GM12878 (cell line): Measurements from ENCODE around the gene COTL1. TPM values are rescaled to one million over a fixed set of nuclear protein-coding genes. Genes with fewer than 3 reads are reported as not detected.

ENCODE experiments used
- BACH1 ChIP-seq: fragments of 450-650 bp; IDR thresholded peaks from 2 replicates; pipeline ENCODE4 v1.6.1; 2017; ENCODE audit warnings: mild to moderate bottlenecking, borderline replicate concordance
- BHLHE40 ChIP-seq, 2 experiments: fragments of 450-650 bp in 1 of 2; IDR thresholded peaks; 2 replicates each; pipeline ENCODE4 v1.6.1; 2011 to 2017; ENCODE audit warnings: low read depth in 2 of 2, borderline replicate concordance in 1 of 2, improper control_type of control experiment in 1 of 2, low read length in 1 of 2, mild to moderate bottlenecking in 1 of 2
- BMI1 ChIP-seq: fragments of 450-650 bp; IDR thresholded peaks from 2 replicates; pipeline ENCODE4 v1.6.1; 2016; ENCODE audit warnings: mild to moderate bottlenecking, moderate library complexity, borderline replicate concordance
- CEBPB ChIP-seq, 2 experiments: fragments of 150-350 bp in 1 of 2; IDR thresholded peaks; 2 replicates each; pipeline ENCODE4 v1.6.1; 2012 to 2014; ENCODE audit warnings: low read depth in 2 of 2, low read length in 2 of 2, borderline replicate concordance in 1 of 2, inconsistent platforms in 1 of 2
- CTCF ChIP-seq, 3 experiments: IDR thresholded peaks in 2 of 3; conservative IDR thresholded peaks in 1 of 3; 2 replicates each; pipeline ENCODE4 v1.5.1; 2011; ENCODE audit warnings: low read depth in 3 of 3, low read length in 3 of 3, mild to moderate bottlenecking in 3 of 3, control low read depth in 2 of 3, moderate library complexity in 2 of 3, inconsistent platforms in 1 of 3, mixed read lengths in 1 of 3; ENCODE audit not compliant: control insufficient read depth in 2 of 3, insufficient read depth in 1 of 3; ENCODE audit errors: extremely low read depth in 1 of 3
- CUX1 ChIP-seq: IDR thresholded peaks from 2 replicates; pipeline ENCODE4 v1.6.1; 2012; ENCODE audit warnings: improper control_type of control experiment, low read depth, low read length; ENCODE audit not compliant: insufficient replicate concordance
- EGR1 ChIP-seq, 2 experiments: IDR thresholded peaks; 1 replicate in 1 of 2; 2 replicates in 1 of 2; pipeline ENCODE4 v1.6.1; 2011 to 2012; ENCODE audit warnings: low read depth in 2 of 2, low read length in 2 of 2, borderline replicate concordance in 1 of 2, mild to moderate bottlenecking in 1 of 2, moderate library complexity in 1 of 2
- ELK1 ChIP-seq: IDR thresholded peaks from 2 replicates; pipeline ENCODE4 v1.6.1; 2012; ENCODE audit warnings: low read depth, low read length, improper control_type of control experiment
- ESRRA ChIP-seq: IDR thresholded peaks from 2 replicates; pipeline ENCODE4 v1.6.1; 2012; ENCODE audit warnings: mild to moderate bottlenecking, low read length, improper control_type of control experiment
- HDGF ChIP-seq: fragments of 450-650 bp; IDR thresholded peaks from 2 replicates; pipeline ENCODE4 v1.6.1; 2016; ENCODE audit warnings: antibody characterized with exemption
- IRF3 ChIP-seq: fragments of 450-650 bp; IDR thresholded peaks from 2 replicates; pipeline ENCODE4 v1.6.1; 2014; ENCODE audit warnings: mild to moderate bottlenecking
- IRF4 ChIP-seq: IDR thresholded peaks from 2 replicates; pipeline ENCODE4 v1.6.1; 2011; ENCODE audit warnings: low read depth, low read length
- JUNB ChIP-seq: IDR thresholded peaks from 2 replicates; pipeline ENCODE4 v1.6.1; 2016; ENCODE audit warnings: antibody characterized with exemption, mild to moderate bottlenecking
- MTA2 ChIP-seq: fragments of 450-650 bp; IDR thresholded peaks from 2 replicates; pipeline ENCODE4 v1.6.1; 2016; ENCODE audit warnings: low read depth, mild to moderate bottlenecking, moderate library complexity
- ZBED1 ChIP-seq: IDR thresholded peaks from 2 replicates; pipeline ENCODE4 v1.6.1; 2016; ENCODE audit warnings: borderline replicate concordance
- ZNF207 ChIP-seq: fragments of 450-650 bp; IDR thresholded peaks from 2 replicates; pipeline ENCODE4 v1.6.1; 2014; ENCODE audit warnings: antibody characterized with exemption, mild to moderate bottlenecking, borderline replicate concordance
- polyA plus RNA-seq, 11 experiments: library from polyadenylated mRNA; depleted of rRNA in 4 of 11; unstranded in 6 of 11; stranded (reverse) in 5 of 11; fragments of >200 nt; fragmentation: Nextera tagmentation in 4 of 11; fragmentation: Illumina TruSeq in 1 of 11; extraction: Ambion mirVana in 4 of 11; extraction: Trizol in 1 of 11; gene quantifications; 1 replicate in 1 of 11; 2 replicates in 10 of 11; pipeline versions ENCODE4 v1.2.1 to v1.2.3, GENCODE V29; 2011 to 2016; ENCODE audit warnings: inconsistent platforms in 2 of 11, missing spikeins in 2 of 11, low read depth in 1 of 11
- total RNA-seq, 4 experiments: library from RNA; depleted of rRNA in 3 of 4; stranded (reverse); fragments of >200 nt in 3 of 4; fragmentation: Illumina TruSeq in 1 of 4; extraction: Trizol in 1 of 4; gene quantifications; 2 replicates each; pipeline versions ENCODE4 v1.2.1 to v1.2.3, GENCODE V29; 2013 to 2021

The COTL1 gene
- total and polyA plus RNA-seq, 10 of the 15 experiments (the other 5 are each of a cell fraction or from before 2014, with no cell fraction given) = 140 to 894 (median 330) TPM

- TF ChIP-seq CTCF (IDR thresholded peaks at IDR 0.05 in 2 of 3, conservative IDR thresholded peaks at IDR 0.05 in 1 of 3; ENCODE audit: control insufficient read depth in 2 of 3, extremely low read depth in 1 of 3, insufficient read depth in 1 of 3, low read depth in 3 of 3, low read length in 3 of 3) (peak in 2 of 3 experiments; percentile 3 to 9; a peak in 1 of 6 replicates), BMI1 (no peak), ZNF207 (no peak), CUX1 (no peak), ESRRA (no peak), IRF4 (no peak), EGR1 (IDR thresholded peaks at IDR 0.05; ENCODE audit: borderline replicate concordance in 1 of 2, low read depth in 2 of 2, low read length in 2 of 2) (no peak; a peak in 1 of 3 replicates), BACH1 (peak; percentile 97), BHLHE40 (IDR thresholded peaks at IDR 0.05; ENCODE audit: borderline replicate concordance in 1 of 2, low read depth in 2 of 2, low read length in 1 of 2) (peak in 1 of 2 experiments; percentile 63; a peak in 2 of 4 replicates), HDGF (no peak), ELK1 (no peak), MTA2 (no peak), IRF3 (no peak), ZBED1 (no peak), CEBPB (IDR thresholded peaks at IDR 0.05; ENCODE audit: borderline replicate concordance in 1 of 2, low read depth in 2 of 2, low read length in 2 of 2) (no peak), JUNB (no peak)
These were observed 30.1 kb upstream of the COTL1 start, which contains the start of gene KLHL36 (continued) for GRCh38 chr16:84647828-84648594.
